ENCODE results near the gene WDFY4. TPM values are rescaled to one million over a fixed set of nuclear protein-coding genes. Genes with fewer than 3 reads are reported as not detected.

The WDFY4 gene
- total RNA-seq, 1 experiment from 2014 or later, result 0.22 TPM

GRCh38 chr10:48926255-48926654, 241.6 kb downstream of the WDFY4 start:
- Histone ChIP-seq H2AFZ (ENCODE audit: low read depth, low read length, poor library complexity, severe bottlenecking) (no peak overlapping the region), H3K27me3 (ENCODE audit: insufficient read depth, low read length) (peaks cover 47% of the 10 kb centered on the region), H3K36me3 (ENCODE audit: control insufficient read depth in 1 of 2, insufficient read depth in 2 of 2, low read length in 2 of 2) (no peaks in the 10 kb centered on the region), H3K9me2 (ENCODE audit: insufficient read depth) (no peaks in the 10 kb centered on the region), H3K79me2 (ENCODE audit: insufficient read depth, low read length) (no peaks in the 10 kb centered on the region), H3K9ac (ENCODE audit: low read length) (no peak overlapping the region), H3K4me3 (replicated peaks in 1 of 2; ENCODE audit: low read depth in 1 of 2, low read length in 2 of 2) (no peak overlapping the region), H3K4me2 (ENCODE audit: low read length) (no peak overlapping the region), H4K20me1 (ENCODE audit: insufficient read depth) (no peaks in the 10 kb centered on the region), H3K27ac (ENCODE audit: low read depth, low read length) (no peak overlapping the region), H3K4me1 (ENCODE audit: control insufficient read depth in 1 of 2, insufficient read depth in 2 of 2, low read length in 2 of 2) (no peaks in the 10 kb centered on the region), H3K9me3 (ENCODE audit: control insufficient read depth in 1 of 2, insufficient read depth in 1 of 2, low read depth in 1 of 2, low read length in 2 of 2) (no peaks in the 10 kb centered on the region)
- DNase-seq (ENCODE audit: low read depth, low spot score) (no peak), ATAC-seq (no peak)
- RAD21 ChIA-PET (ENCODE audit: low non-redundant PET in 1 of 2, low total read pairs in 2 of 2, uncharacterized antibody in 2 of 2, unreplicated experiment in 2 of 2), result no interaction called here
- CTCF ChIA-PET, result no interaction called here
- no peak for TF ChIP-seq POLR2A (IDR thresholded peaks at IDR 0.05; ENCODE audit: borderline replicate concordance, extremely low read depth, insufficient read depth, insufficient read length)
- TF ChIP-seq EZH2 (IDR thresholded peaks at IDR 0.05), result no peak
- no peak for TF ChIP-seq CTCF (IDR thresholded peaks at IDR 0.05 in 2 of 3, conservative IDR thresholded peaks at IDR 0.05 in 1 of 3; ENCODE audit: borderline replicate concordance in 1 of 3, insufficient read depth in 1 of 3, low read depth in 2 of 3, low read length in 2 of 3)
- no peak for TF ChIP-seq SIN3A (IDR thresholded peaks at IDR 0.05; ENCODE audit: low read depth)
- no peak for TF ChIP-seq SP1 (IDR thresholded peaks at IDR 0.05; ENCODE audit: low read depth)
- TF ChIP-seq REST (IDR thresholded peaks at IDR 0.05; ENCODE audit: low read depth), result no peak
- no peak for TF ChIP-seq CEBPB (IDR thresholded peaks at IDR 0.05; ENCODE audit: low read depth)
- no peak for TF ChIP-seq POLR2AphosphoS5 (IDR thresholded peaks at IDR 0.05; ENCODE audit: low read depth, low read length)
- no peak for TF ChIP-seq EGR1 (IDR thresholded peaks at IDR 0.05; ENCODE audit: low read depth)
- TF ChIP-seq EZH2phosphoT487 (IDR thresholded peaks at IDR 0.05; ENCODE audit: borderline replicate concordance), result no peak
- no peak for TF ChIP-seq ELF1 (IDR thresholded peaks at IDR 0.05; ENCODE audit: borderline replicate concordance, low read depth)
- TF ChIP-seq TCF7L2 (IDR thresholded peaks at IDR 0.05; ENCODE audit: borderline replicate concordance, extremely low read depth, insufficient read depth, insufficient read length), result no peak
- TF ChIP-seq FOSL1 (IDR thresholded peaks at IDR 0.05; ENCODE audit: low read depth), result no peak
- no peak for TF ChIP-seq ZFX (IDR thresholded peaks at IDR 0.05)
- no peak for TF ChIP-seq YY1 (IDR thresholded peaks at IDR 0.05; ENCODE audit: extremely low read depth, insufficient replicate concordance, low read depth, low read length)
- TF ChIP-seq ZNF274 (IDR thresholded peaks at IDR 0.05; ENCODE audit: low read depth, low read length), result no peak
- TF ChIP-seq ATF3 (IDR thresholded peaks at IDR 0.05), result no peak
- TF ChIP-seq SRF (IDR thresholded peaks at IDR 0.05; ENCODE audit: low read depth), result no peak
- no peak for TF ChIP-seq JUND (IDR thresholded peaks at IDR 0.05)
- TF ChIP-seq MAX (IDR thresholded peaks at IDR 0.05), result no peak
- no TSS peak for BruUV-seq (replicated peaks)
- intact Hi-C loops (cut with micrococcal nuclease), result no loop called here
- POLR2A ChIA-PET, result no interaction called here
